Neural progenitor cell (in vitro differentiated cells): ENCODE results near the gene SLC4A8. TPM values are rescaled to one million over a fixed set of nuclear protein-coding genes. Genes with fewer than 3 reads are reported as not detected.

Experiments used
- DNase-seq: peaks from one replicate; pipeline ENCODE4 v3.0.0-alpha.2; 2016; ENCODE audit warnings: low spot score
- H2AFZ ChIP-seq: fragments of 200-600 bp; sonication (generic); replicated peaks from 2 replicates; pipeline ENCODE4 v1.6.1; 2016; ENCODE audit warnings: antibody characterized with exemption
- H3F3A ChIP-seq: fragments of 200-600 bp; sonication (generic); 2 replicates; pipeline ENCODE4 v1.6.1; 2016; ENCODE audit warnings: antibody characterized with exemption, low read depth
- H3K27ac ChIP-seq: fragments of 200-600 bp; sonication (generic); 2 replicates; pipeline ENCODE4 v1.5.1; 2016; ENCODE audit warnings: mild to moderate bottlenecking
- H3K27me3 ChIP-seq: fragments of 200-600 bp; sonication (generic); 2 replicates; pipeline ENCODE4 v1.6.1; 2016; ENCODE audit warnings: mild to moderate bottlenecking, moderate library complexity
- H3K36me3 ChIP-seq: fragments of 200-600 bp; sonication (generic); 2 replicates; pipeline ENCODE4 v1.5.1; 2016
- H3K4me1 ChIP-seq: fragments of 200-600 bp; sonication (generic); 2 replicates; pipeline ENCODE4 v1.6.1; 2016; ENCODE audit warnings: mixed run types
- H3K4me2 ChIP-seq: fragments of 200-600 bp; sonication (generic); 2 replicates; pipeline ENCODE4 v1.6.1; 2016
- H3K4me3 ChIP-seq: fragments of 200-600 bp; sonication (generic); 2 replicates; pipeline ENCODE4 v1.5.1; 2016
- H3K79me2 ChIP-seq: fragments of 200-600 bp; sonication (generic); 2 replicates; pipeline ENCODE4 v1.6.1; 2016; ENCODE audit warnings: low read depth
- H3K9ac ChIP-seq: fragments of 200-600 bp; sonication (generic); 2 replicates; pipeline ENCODE4 v1.6.1; 2016
- H3K9me3 ChIP-seq: fragments of 200-600 bp; sonication (generic); 2 replicates; pipeline ENCODE4 v1.5.1; 2016; ENCODE audit warnings: low read depth
- H4K20me1 ChIP-seq: fragments of 200-600 bp; sonication (generic); 2 replicates; pipeline ENCODE4 v1.6.1; 2016; ENCODE audit warnings: low read depth
- H3K27ac Mint-ChIP-seq: 3 replicates; pipeline ENCODE4 v1.8.0; 2021; ENCODE audit warnings: mixed read lengths
- H3K27me3 Mint-ChIP-seq: 2 replicates; pipeline ENCODE4 v1.8.0; 2022; ENCODE audit warnings: low read depth, mild to moderate bottlenecking, inconsistent platforms, moderate library complexity, mixed read lengths; ENCODE audit not compliant: insufficient read depth
- H3K36me3 Mint-ChIP-seq: 3 replicates; pipeline ENCODE4 v1.8.0; 2021; ENCODE audit warnings: mixed read lengths
- H3K4me1 Mint-ChIP-seq: 3 replicates; pipeline ENCODE4 v1.8.0; 2021; ENCODE audit warnings: mixed read lengths
- H3K4me3 Mint-ChIP-seq: 3 replicates; pipeline ENCODE4 v1.8.0; 2021; ENCODE audit warnings: mild to moderate bottlenecking, moderate library complexity, mixed read lengths
- H3K9me3 Mint-ChIP-seq: 3 replicates; pipeline ENCODE4 v1.8.0; 2020; ENCODE audit warnings: mixed read lengths
- EZH2 ChIP-seq: fragments of 200-600 bp; sonication (generic); IDR thresholded peaks from 2 replicates; pipeline ENCODE4 v1.6.1; 2017; ENCODE audit warnings: antibody characterized with exemption, mild to moderate bottlenecking, moderate library complexity
- EZH2phosphoT487 ChIP-seq: fragments of 200-600 bp; sonication (generic); IDR thresholded peaks from 2 replicates; pipeline ENCODE4 v1.6.1; 2017; ENCODE audit warnings: antibody characterized with exemption
- total RNA-seq: library from RNA; depleted of rRNA; stranded (reverse); fragments of >200 nt; gene quantifications from 2 replicates; pipeline ENCODE4 v1.2.3, GENCODE V29; 2015; ENCODE audit warnings: low replicate concordance
- TF ChIP-seq, protein P1 (sequence below): fragments of 200-600 bp; sonication (generic); IDR thresholded peaks from 2 replicates; pipeline ENCODE4 v1.5.1; 2017; ENCODE audit warnings: antibody characterized with exemption, mild to moderate bottlenecking

The SLC4A8 gene
- total RNA-seq, 1 donor from 2014 or later: 10.1 TPM

DNA sequence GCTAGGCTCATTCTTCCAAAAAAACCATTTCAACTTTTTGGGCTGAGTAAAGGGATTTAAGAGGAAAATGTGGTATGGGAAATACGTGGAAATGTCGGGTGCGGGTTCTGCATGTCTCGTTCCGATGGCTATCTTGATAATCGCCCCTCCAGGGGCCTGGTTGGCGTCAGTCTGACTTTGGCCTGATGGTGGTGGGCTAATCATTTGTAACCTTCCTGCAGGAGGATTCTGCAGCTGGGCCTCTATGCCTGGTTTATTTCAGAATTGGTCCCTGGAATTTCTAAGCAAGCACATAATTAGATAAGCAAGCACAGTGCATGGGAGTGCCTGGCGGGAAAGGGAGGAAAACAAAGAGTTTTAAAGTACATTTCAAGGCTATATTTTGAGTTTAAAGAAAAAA is 14.8 kb upstream of the SLC4A8 start:
- Histone ChIP-seq H3K4me1 (no peaks in the 10 kb centered on the region), H3F3A (no peaks in the 10 kb centered on the region), H3K4me2 (no peak overlapping the region), H3K9me3 (no peaks in the 10 kb centered on the region), H3K27me3 (no peaks in the 10 kb centered on the region), H3K27ac (no peak overlapping the region), H3K36me3 (no peaks in the 10 kb centered on the region), H3K4me3 (no peak overlapping the region), H2AFZ (no peak overlapping the region), H3K79me2 (no peaks in the 10 kb centered on the region), H4K20me1 (no peaks in the 10 kb centered on the region), H3K9ac (no peak overlapping the region)
- DNase-seq: no peak
- Mint-ChIP-seq H3K36me3 (no peaks in the 10 kb centered on the region), H3K27ac (no peak overlapping the region), H3K27me3 (peaks cover 3% of the 10 kb centered on the region), H3K4me1 (no peaks in the 10 kb centered on the region), H3K4me3 (no peak overlapping the region), H3K9me3 (no peaks in the 10 kb centered on the region)
- TF ChIP-seq EZH2phosphoT487: no peak
- TF ChIP-seq, protein P1, sequence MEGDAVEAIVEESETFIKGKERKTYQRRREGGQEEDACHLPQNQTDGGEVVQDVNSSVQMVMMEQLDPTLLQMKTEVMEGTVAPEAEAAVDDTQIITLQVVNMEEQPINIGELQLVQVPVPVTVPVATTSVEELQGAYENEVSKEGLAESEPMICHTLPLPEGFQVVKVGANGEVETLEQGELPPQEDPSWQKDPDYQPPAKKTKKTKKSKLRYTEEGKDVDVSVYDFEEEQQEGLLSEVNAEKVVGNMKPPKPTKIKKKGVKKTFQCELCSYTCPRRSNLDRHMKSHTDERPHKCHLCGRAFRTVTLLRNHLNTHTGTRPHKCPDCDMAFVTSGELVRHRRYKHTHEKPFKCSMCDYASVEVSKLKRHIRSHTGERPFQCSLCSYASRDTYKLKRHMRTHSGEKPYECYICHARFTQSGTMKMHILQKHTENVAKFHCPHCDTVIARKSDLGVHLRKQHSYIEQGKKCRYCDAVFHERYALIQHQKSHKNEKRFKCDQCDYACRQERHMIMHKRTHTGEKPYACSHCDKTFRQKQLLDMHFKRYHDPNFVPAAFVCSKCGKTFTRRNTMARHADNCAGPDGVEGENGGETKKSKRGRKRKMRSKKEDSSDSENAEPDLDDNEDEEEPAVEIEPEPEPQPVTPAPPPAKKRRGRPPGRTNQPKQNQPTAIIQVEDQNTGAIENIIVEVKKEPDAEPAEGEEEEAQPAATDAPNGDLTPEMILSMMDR: peak; percentile 4

GRCh38 chr12:51413149-51413548 is 11.5 kb upstream of the SLC4A8 start:
- DNase-seq: no peak
- Histone ChIP-seq H3K4me2 (no peak overlapping the region), H4K20me1 (no peaks in the 10 kb centered on the region), H3K9me3 (no peaks in the 10 kb centered on the region), H3K79me2 (no peaks in the 10 kb centered on the region), H3K9ac (no peak overlapping the region), H2AFZ (no peak overlapping the region), H3K4me1 (no peaks in the 10 kb centered on the region), H3K4me3 (no peak overlapping the region), H3K27ac (no peak overlapping the region), H3F3A (no peaks in the 10 kb centered on the region), H3K27me3 (no peaks in the 10 kb centered on the region), H3K36me3 (no peaks in the 10 kb centered on the region)
- Mint-ChIP-seq H3K27ac (no peak overlapping the region), H3K4me1 (no peaks in the 10 kb centered on the region), H3K4me3 (no peak overlapping the region), H3K36me3 (no peaks in the 10 kb centered on the region), H3K9me3 (no peaks in the 10 kb centered on the region), H3K27me3 (peaks cover 5% of the 10 kb centered on the region)
- TF ChIP-seq EZH2 (no peak), EZH2phosphoT487 (no peak)
- TF ChIP-seq, protein P1: no peak

- no peak overlapping the region for H3K4me2 ChIP-seq
- H3K4me3 ChIP-seq: no peak overlapping the region
- Mint-ChIP-seq H3K27ac (no peak overlapping the region), H3K9me3 (no peaks in the 10 kb centered on the region), H3K27me3 (peaks cover 6% of the 10 kb centered on the region), H3K4me3 (no peak overlapping the region), H3K36me3 (no peaks in the 10 kb centered on the region), H3K4me1 (peaks cover 2% of the 10 kb centered on the region)
- no peaks in the 10 kb centered on the region for H3K79me2 ChIP-seq
- no peaks in the 10 kb centered on the region for H4K20me1 ChIP-seq
- H2AFZ ChIP-seq: no peak overlapping the region
- H3K4me1 ChIP-seq: peaks cover 3% of the 10 kb centered on the region
- TF ChIP-seq EZH2 (no peak), EZH2phosphoT487 (no peak)
- TF ChIP-seq, protein P1: no peak
- H3K9me3 ChIP-seq: no peaks in the 10 kb centered on the region
- no peaks in the 10 kb centered on the region for H3K27me3 ChIP-seq
- DNase-seq: no peak
- H3K9ac ChIP-seq: no peak overlapping the region
- peaks cover 1% of the 10 kb centered on the region for H3F3A ChIP-seq
- no peaks in the 10 kb centered on the region for H3K36me3 ChIP-seq
- no peak overlapping the region for H3K27ac ChIP-seq
Measured at GRCh38 chr12:51413791-51414190, 10.8 kb upstream of the SLC4A8 start.

DNA sequence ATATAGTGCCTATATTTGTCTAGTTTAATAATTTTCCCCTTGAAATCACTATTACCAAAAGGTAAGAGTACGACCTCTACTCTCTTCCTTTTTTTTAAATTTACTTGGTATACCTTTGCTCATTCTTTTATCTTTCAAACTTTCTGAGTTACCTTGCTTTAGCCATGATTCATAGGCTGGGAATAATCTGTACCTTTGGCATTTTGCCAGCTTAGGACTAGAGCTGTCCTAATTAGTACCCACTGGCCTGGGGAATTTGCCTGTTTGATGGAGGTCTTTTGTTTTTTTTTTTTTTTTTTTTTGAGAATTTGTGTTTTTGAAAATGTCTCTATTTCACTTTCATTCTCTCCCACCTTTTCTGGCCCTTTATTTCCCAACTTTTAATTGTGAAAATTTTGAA is 8.7 kb upstream of the SLC4A8 start:
- Histone ChIP-seq H3K9me3 (no peaks in the 10 kb centered on the region), H3F3A (peaks cover 20% of the 10 kb centered on the region), H3K79me2 (no peaks in the 10 kb centered on the region), H3K4me2 (no peak overlapping the region), H3K36me3 (no peaks in the 10 kb centered on the region), H3K4me3 (no peak overlapping the region), H4K20me1 (no peaks in the 10 kb centered on the region), H3K4me1 (peaks cover 17% of the 10 kb centered on the region), H3K27ac (no peak overlapping the region), H2AFZ (no peak overlapping the region), H3K9ac (no peak overlapping the region), H3K27me3 (no peaks in the 10 kb centered on the region)
- H3K4me1 Mint-ChIP-seq: peaks cover 20% of the 10 kb centered on the region
- no peaks in the 10 kb centered on the region for H3K36me3 Mint-ChIP-seq
- TF ChIP-seq EZH2phosphoT487 (no peak), EZH2 (no peak)
- TF ChIP-seq, protein P1: no peak
- no peak for DNase-seq
- peaks cover 12% of the 10 kb centered on the region for H3K27me3 Mint-ChIP-seq
- H3K4me3 Mint-ChIP-seq: no peak overlapping the region
- no peaks in the 10 kb centered on the region for H3K9me3 Mint-ChIP-seq
- H3K27ac Mint-ChIP-seq: no peak overlapping the region
